ENCODE results near the gene SESN2. TPM values are rescaled to one million over a fixed set of nuclear protein-coding genes. Genes with fewer than 3 reads are reported as not detected.

Gene SESN2
- total and polyA plus RNA-seq, 2 donors from 2014 or later = 19.4 to 22.7 TPM

- TF ChIP-seq CTCF (IDR thresholded peaks at IDR 0.05; ENCODE audit: borderline replicate concordance, extremely low read depth, insufficient read depth) = no peak
- Histone ChIP-seq H3K36me3 (ENCODE audit: control insufficient read depth in 2 of 3, insufficient read depth in 3 of 3, low read length in 3 of 3) (no peaks in the 10 kb centered on the region), H3K4me1 (ENCODE audit: control insufficient read depth in 2 of 3, insufficient read depth in 2 of 3, low read depth in 1 of 3, low read length in 3 of 3) (peaks cover 4 to 27% (median 23%) of the 10 kb centered on the region in 3 donors), H3K9me3 (ENCODE audit: control insufficient read depth in 2 of 3, insufficient read depth in 1 of 3, low read length in 3 of 3) (no peaks in the 10 kb centered on the region), H3K9ac (ENCODE audit: low read length in 3 of 3) (peak overlapping the region; percentile 37 to 83 (median 52)), H3K27ac (ENCODE audit: low read depth in 2 of 2, low read length in 2 of 2) (peak overlapping the region; percentile 51 to 66), H3K4me3 (ENCODE audit: low read length in 3 of 3) (peak overlapping the region; percentile 67 to 89 (median 80)), H3K27me3 (ENCODE audit: control insufficient read depth, insufficient read depth, low read length) (no peaks in the 10 kb centered on the region)
- intact Hi-C loops (cut with DNase I) = no loop called here
- peak in 2 of 5 donors; percentile 59 to 70 for DNase-seq
- no peak for FAIRE-seq
Measured at GRCh38 chr1:28246427-28246832, 12.9 kb upstream of the SESN2 start.

- Histone ChIP-seq H3K9ac (ENCODE audit: low read length in 3 of 3) (peak overlapping the region; percentile 37 to 60 (median 45)), H3K36me3 (ENCODE audit: control insufficient read depth in 2 of 3, insufficient read depth in 3 of 3, low read length in 3 of 3) (no peaks in the 10 kb centered on the region), H3K27me3 (ENCODE audit: control insufficient read depth, insufficient read depth, low read length) (no peaks in the 10 kb centered on the region), H3K4me1 (ENCODE audit: control insufficient read depth in 2 of 3, insufficient read depth in 2 of 3, low read depth in 1 of 3, low read length in 3 of 3) (peaks cover 4 to 27% (median 19%) of the 10 kb centered on the region in 3 donors), H3K9me3 (ENCODE audit: control insufficient read depth in 2 of 3, insufficient read depth in 1 of 3, low read length in 3 of 3) (no peaks in the 10 kb centered on the region), H3K4me3 (ENCODE audit: low read length in 3 of 3) (peak overlapping the region; percentile 38 to 65 (median 57)), H3K27ac (ENCODE audit: low read depth in 2 of 2, low read length in 2 of 2) (peak overlapping the region; percentile 71 to 82)
- TF ChIP-seq CTCF (IDR thresholded peaks at IDR 0.05; ENCODE audit: borderline replicate concordance, extremely low read depth, insufficient read depth) = no peak
- FAIRE-seq (no peak), DNase-seq (no peak)
- intact Hi-C loops (cut with DNase I) = no loop called here
Measured at GRCh38 chr1:28247612-28248272, 11.6 kb upstream of the SESN2 start.

GRCh38 chr1:28248273-28249012, 10.9 kb upstream of the SESN2 start:
- Histone ChIP-seq H3K27ac (ENCODE audit: low read depth in 2 of 2, low read length in 2 of 2) (peak overlapping the region; percentile 71 to 82), H3K27me3 (ENCODE audit: control insufficient read depth, insufficient read depth, low read length) (no peaks in the 10 kb centered on the region), H3K36me3 (ENCODE audit: control insufficient read depth in 2 of 3, insufficient read depth in 3 of 3, low read length in 3 of 3) (no peaks in the 10 kb centered on the region), H3K9me3 (ENCODE audit: control insufficient read depth in 2 of 3, insufficient read depth in 1 of 3, low read length in 3 of 3) (no peaks in the 10 kb centered on the region), H3K4me3 (ENCODE audit: low read length in 3 of 3) (peak overlapping the region; percentile 37 to 63 (median 40)), H3K9ac (ENCODE audit: low read length in 3 of 3) (peak overlapping the region in 2 of 3 donors; percentile 20 to 60), H3K4me1 (ENCODE audit: control insufficient read depth in 2 of 3, insufficient read depth in 2 of 3, low read depth in 1 of 3, low read length in 3 of 3) (peaks cover 4 to 24% (median 19%) of the 10 kb centered on the region in 3 donors)
- DNase-seq (peak; percentile 83 to 92 (median 87)), FAIRE-seq (no peak)
- intact Hi-C loops (cut with DNase I) = no loop called here
- peak; percentile 85 for TF ChIP-seq CTCF (IDR thresholded peaks at IDR 0.05; ENCODE audit: borderline replicate concordance, extremely low read depth, insufficient read depth)
